Upper lobe of left lung (tissue), 4 donors: ENCODE results near the gene CAPZB.

Experiments used
- CTCF ChIP-seq, 6 experiments: fragments of 450-650 bp in 4 of 6; fragments of 200-600 bp in 2 of 6; sonication (generic) in 2 of 6; IDR thresholded peaks; one replicate each; pipeline ENCODE4 v1.5.1; 2016 to 2019; ENCODE audit warnings: antibody characterized with exemption in 6 of 6
- POLR2AphosphoS5 ChIP-seq, 2 donors: sonication (generic); formaldehyde crosslinking; IDR thresholded peaks; one replicate each; pipeline ENCODE4 v1.5.1; 2017; ENCODE audit warnings: antibody characterized with exemption in 2 of 2

GRCh38 chr1:19372136-19372514 is 113.2 kb downstream of the CAPZB start:
- TF ChIP-seq POLR2AphosphoS5 (IDR thresholded peaks at IDR 0.05): no peak
- TF ChIP-seq CTCF (IDR thresholded peaks at IDR 0.05): no peak
